Memory B cell (primary cell): ENCODE data around the gene PAQR9.
"Not testable (repeated sequence)": the region's sequence is repeated elsewhere in the genome, so short reads cannot be mapped to it uniquely, and the experiment has no call there.

Experiments
- ATAC-seq: fragments of 150-1000 bp; cut with Tn5 transposase; 2 replicates; pipeline ENCODE4 v1.10.0; 2021; ENCODE audit warnings: low read depth, mild to moderate bottlenecking, moderate library complexity
- DNase-seq, 2 donors: peaks; one replicate each; pipeline ENCODE4 v3.0.0; 2022; ENCODE audit warnings: low spot score in 2 of 2
- H3K27ac Mint-ChIP-seq: one replicate; pipeline ENCODE4 v1.8.0; 2022; ENCODE audit warnings: mild to moderate bottlenecking, moderate library complexity, mixed read lengths
- H3K27me3 Mint-ChIP-seq: one replicate; pipeline ENCODE4 v1.8.0; 2022; ENCODE audit warnings: mixed read lengths
- H3K36me3 Mint-ChIP-seq: one replicate; pipeline ENCODE4 v1.8.0; 2022; ENCODE audit warnings: mild to moderate bottlenecking, mixed read lengths
- H3K4me1 Mint-ChIP-seq: one replicate; pipeline ENCODE4 v1.8.0; 2022; ENCODE audit warnings: mixed read lengths
- H3K4me3 Mint-ChIP-seq: one replicate; pipeline ENCODE4 v1.8.0; 2022; ENCODE audit warnings: mild to moderate bottlenecking, moderate library complexity, mixed read lengths
- H3K9me3 Mint-ChIP-seq: one replicate; pipeline ENCODE4 v1.8.0; 2022; ENCODE audit warnings: mixed read lengths

Gene PAQR9

DNA sequence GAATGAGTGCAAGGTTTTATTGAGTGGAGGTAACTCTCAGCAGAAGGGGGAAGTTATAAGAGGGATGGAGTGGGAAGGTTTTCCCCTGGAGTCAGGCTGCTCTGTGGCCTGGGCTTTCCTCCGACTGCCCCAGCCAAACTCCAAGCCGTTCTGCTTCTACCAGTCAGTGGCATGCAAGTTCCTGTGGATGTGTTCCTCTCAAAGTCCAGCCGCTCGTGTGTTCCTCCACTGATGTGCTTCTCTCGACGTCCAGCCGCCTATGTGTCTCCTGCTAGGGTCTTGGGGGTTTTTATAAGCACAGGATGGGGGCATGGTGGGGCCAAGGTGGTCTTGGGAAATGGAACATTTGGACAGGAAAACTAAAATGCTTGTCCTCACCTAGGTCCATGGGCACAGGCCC lies 28.8 kb upstream of the PAQR9 start:
- Mint-ChIP-seq H3K4me3 (no peak overlapping the region), H3K27ac (no peak overlapping the region), H3K9me3 (no peaks in the 10 kb centered on the region), H3K36me3 (no peaks in the 10 kb centered on the region), H3K4me1 (peaks cover 8% of the 10 kb centered on the region), H3K27me3 (no peaks in the 10 kb centered on the region)
- DNase-seq = no peak
- no peak for ATAC-seq

DNA sequence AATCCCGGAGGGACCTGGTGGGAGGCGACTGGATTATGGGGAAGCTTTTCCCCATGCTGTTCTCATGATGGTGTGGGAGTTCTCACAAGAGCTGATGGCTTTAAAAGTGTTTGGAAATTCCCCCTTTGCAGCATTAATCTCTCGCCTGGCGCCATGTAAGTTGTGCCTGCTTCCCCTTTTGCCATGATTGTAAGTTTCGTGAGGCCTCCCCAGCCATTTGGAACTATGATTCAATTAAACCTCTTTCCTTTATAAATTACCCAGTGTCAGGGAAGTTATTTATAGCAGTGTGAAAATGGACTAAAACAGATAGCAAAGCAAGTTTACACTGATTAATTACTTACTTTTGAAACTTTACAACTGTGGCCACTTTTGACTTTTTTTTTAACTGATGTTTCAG lies 27.2 kb upstream of the PAQR9 start:
- Mint-ChIP-seq H3K36me3 (no peaks in the 10 kb centered on the region), H3K9me3 (no peaks in the 10 kb centered on the region), H3K4me1 (peaks cover 8% of the 10 kb centered on the region), H3K4me3 (no peak overlapping the region), H3K27ac (no peak overlapping the region), H3K27me3 (no peaks in the 10 kb centered on the region)
- ATAC-seq (no peak), DNase-seq (no peak)

DNA sequence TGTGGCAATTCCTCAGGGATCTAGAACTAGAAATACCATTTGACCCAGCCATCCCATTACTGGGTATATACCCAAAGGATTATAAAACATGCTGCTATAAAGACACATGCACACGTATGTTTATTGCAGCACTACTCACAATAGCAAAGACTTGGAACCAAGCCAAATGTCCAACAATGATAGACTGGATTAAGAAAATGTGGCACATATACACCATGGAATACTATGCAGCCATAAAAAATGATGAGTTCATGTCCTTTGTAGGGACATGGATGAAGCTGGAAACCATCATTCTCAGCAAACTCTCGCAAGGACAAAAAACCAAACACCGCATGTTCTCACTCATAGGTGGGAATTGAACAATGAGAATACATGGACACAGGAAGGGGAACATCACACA lies 25.4 kb upstream of the PAQR9 start:
- H3K36me3 Mint-ChIP-seq, H3K9me3 Mint-ChIP-seq, H3K4me1 Mint-ChIP-seq, DNase-seq, ATAC-seq, H3K27ac Mint-ChIP-seq, H3K4me3 Mint-ChIP-seq, H3K27me3 Mint-ChIP-seq: not testable (repeated sequence)

DNA sequence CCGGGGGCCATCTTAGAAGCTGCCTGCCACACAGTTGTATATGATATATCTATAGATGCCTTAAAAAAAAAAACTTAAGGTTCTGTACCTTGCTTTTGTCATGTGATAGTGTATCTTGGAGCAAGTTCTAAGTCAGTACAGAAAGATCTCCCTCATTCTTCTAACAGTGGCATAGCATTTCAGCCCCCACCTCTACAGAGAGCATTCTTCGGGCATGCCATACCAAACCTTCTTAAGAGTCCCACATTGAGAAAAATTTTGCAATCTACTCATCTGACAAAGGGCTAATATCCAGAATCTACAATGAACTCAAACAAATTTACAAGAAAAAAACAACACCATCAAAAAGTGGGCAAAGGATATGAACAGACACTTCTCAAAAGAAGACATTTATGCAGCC lies 24.7 kb upstream of the PAQR9 start:
- H3K27ac Mint-ChIP-seq, DNase-seq, H3K27me3 Mint-ChIP-seq, ATAC-seq, H3K4me3 Mint-ChIP-seq, H3K36me3 Mint-ChIP-seq, H3K4me1 Mint-ChIP-seq, H3K9me3 Mint-ChIP-seq: not testable (repeated sequence)

DNA sequence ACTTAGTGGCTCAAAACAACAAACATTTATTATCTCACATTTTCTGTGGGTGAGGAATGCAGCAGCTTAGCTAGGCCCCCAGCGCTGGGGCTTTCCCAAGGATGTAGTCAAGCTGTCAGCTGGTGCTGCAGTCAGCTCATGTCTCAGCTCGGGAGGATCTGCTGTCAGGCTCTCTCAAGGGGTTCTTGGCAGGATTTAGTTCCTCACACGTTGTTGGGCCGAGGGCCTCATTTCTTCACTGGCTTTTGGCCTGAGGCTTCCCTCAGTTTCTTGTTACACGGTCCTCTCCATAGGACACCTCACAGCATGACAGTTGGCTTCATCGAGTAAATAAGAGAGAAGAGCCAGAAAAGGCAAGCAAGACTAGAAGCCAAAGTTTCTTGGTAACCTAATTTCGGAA lies 24.2 kb upstream of the PAQR9 start:
- DNase-seq (no peak), ATAC-seq (no peak)
- Mint-ChIP-seq H3K4me1 (peaks cover 4% of the 10 kb centered on the region), H3K27ac (no peak overlapping the region), H3K27me3 (peaks cover 7% of the 10 kb centered on the region), H3K9me3 (no peaks in the 10 kb centered on the region), H3K4me3 (no peak overlapping the region), H3K36me3 (no peaks in the 10 kb centered on the region)

DNA sequence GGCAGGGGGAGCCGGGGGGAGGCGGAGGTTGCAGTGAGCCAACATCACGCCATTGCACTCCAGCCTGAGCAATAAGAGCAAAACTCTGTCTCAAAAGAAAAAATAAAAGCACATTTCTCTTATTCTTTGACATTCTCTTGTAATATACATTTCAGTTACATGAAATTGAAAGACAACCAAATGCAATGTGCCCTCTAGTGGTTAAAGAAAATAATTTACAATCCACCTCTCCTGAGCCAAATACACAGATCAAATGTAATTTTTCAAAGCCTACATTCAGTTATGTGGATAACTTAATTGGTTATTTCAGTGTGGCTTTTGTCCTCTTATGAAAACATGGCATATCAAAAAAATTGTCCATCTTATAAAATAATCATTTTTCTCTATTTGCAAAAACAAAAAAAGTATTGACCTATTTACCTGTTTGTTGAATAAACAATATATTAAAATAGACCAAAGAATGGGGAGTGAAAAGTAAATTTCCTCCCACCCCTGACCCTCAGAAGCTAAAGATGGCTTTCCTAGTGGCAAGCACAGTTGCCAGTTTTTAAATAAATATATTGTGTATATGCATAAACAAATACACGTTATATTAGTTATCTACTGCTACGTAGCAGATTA lies 23.7 kb upstream of the PAQR9 start:
- Mint-ChIP-seq H3K4me1 (peaks cover 5% of the 10 kb centered on the region), H3K4me3 (no peak overlapping the region), H3K9me3 (no peaks in the 10 kb centered on the region), H3K27me3 (peaks cover 10% of the 10 kb centered on the region), H3K36me3 (no peaks in the 10 kb centered on the region), H3K27ac (no peak overlapping the region)
- peak in 1 of 2 donors; percentile 15 for DNase-seq
- peak; percentile 57 for ATAC-seq

DNA sequence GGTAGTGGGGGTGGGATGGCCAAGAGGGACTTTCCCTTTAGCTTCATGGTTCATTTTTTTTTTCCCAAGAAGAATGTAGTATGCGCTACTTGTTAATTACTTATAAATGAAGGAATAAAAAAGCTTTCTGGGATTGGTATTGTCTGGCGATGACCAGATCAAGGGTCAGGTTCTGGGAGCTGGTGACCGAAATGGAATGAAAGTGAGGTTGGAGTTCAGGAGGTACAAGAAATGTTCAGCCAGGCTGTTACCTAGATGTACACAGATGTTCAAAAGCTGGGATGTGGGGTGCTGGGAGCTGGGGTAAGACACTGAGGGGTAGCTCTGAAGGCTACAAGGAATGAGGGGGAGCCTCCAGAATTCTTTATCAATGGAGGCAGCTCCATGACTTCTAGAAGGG lies 20.8 kb upstream of the PAQR9 start:
- peaks cover 14% of the 10 kb centered on the region for H3K27me3 Mint-ChIP-seq
- H3K9me3 Mint-ChIP-seq = no peaks in the 10 kb centered on the region
- H3K27ac Mint-ChIP-seq = no peak overlapping the region
- ATAC-seq (no peak), DNase-seq (no peak)
- no peaks in the 10 kb centered on the region for H3K36me3 Mint-ChIP-seq
- H3K4me3 Mint-ChIP-seq = no peak overlapping the region
- H3K4me1 Mint-ChIP-seq = peaks cover 5% of the 10 kb centered on the region

DNA sequence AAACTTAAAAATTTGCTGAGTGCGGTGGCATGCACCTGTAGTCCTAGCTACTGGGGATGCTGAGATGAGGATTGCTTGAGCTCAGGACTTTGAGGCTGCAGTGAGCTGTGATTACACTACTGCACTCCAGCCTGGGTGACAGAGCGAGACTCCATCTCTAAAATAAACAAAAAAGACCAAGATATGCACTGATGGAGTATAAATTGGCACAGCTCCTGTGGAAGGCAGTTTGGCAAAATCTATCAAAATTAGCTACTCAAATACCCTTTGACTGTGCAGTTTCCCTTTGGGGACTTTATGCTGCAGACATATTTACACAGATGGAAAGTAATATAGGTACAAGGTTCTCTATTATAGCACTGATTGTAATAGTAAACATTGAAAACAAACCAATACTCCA lies 19.8 kb upstream of the PAQR9 start:
- no peaks in the 10 kb centered on the region for H3K9me3 Mint-ChIP-seq
- peaks cover 5% of the 10 kb centered on the region for H3K4me1 Mint-ChIP-seq
- H3K27ac Mint-ChIP-seq = no peak overlapping the region
- DNase-seq (no peak), ATAC-seq (no peak)
- H3K4me3 Mint-ChIP-seq = no peak overlapping the region
- H3K36me3 Mint-ChIP-seq = no peaks in the 10 kb centered on the region
- H3K27me3 Mint-ChIP-seq = peaks cover 14% of the 10 kb centered on the region

DNA sequence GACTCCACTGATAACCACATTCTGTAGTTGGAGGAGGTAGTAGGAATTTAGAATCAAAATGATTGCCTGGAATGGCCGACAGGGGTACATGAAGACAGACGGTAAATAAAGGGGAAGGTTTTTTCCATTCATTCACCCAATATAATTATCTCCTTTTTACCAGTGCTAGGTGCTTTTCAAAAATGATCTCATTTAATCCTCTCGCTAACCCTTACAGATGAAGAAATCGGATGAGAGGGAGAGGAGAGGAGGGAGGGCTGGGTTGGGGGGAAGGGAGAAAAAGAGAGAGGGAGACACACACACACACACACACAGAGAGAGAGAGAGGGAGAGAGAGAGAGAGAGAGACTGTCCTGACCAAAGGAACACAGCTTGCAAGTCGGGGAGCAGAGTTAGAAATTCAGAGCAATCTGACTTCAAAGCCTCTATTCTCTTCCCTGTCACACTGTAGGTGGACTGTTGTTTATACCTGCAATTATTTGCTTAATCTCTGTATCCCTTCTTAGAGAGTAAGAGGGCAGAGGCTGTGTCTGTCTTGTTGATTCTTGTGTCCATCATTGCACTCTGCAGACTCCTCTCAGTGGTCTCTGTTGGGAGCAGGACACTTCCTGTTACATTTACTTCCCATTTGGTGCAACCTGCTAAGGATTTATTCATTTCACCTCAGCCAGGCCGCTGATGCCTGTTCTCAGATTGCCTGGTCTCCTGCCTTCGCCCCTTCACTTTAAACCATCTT lies 18.7 kb upstream of the PAQR9 start:
- ATAC-seq = no peak
- H3K9me3 Mint-ChIP-seq = no peaks in the 10 kb centered on the region

DNA sequence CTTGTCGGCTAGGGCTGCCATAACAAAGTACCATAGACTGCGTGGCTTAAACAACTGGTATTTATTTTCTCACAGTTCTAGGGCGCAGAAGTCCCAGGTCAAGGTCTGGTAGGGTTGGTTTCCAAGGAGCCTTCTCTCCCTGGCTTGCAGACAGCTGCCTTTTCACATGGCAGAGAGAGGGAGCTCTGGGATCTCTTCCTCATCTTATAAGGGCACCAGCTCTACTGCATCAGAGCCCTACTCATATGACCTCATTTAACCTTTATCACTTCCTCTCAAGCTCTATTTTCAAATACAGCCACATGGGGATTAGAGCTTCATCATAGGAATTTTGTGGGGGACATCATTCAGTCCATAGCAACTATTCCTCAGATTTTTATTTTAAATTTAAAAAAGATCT lies 17.6 kb upstream of the PAQR9 start:
- DNase-seq (no peak), ATAC-seq (no peak)
- Mint-ChIP-seq H3K9me3 (no peaks in the 10 kb centered on the region), H3K36me3 (no peaks in the 10 kb centered on the region), H3K4me1 (peaks cover 2% of the 10 kb centered on the region), H3K27me3 (peaks cover 17% of the 10 kb centered on the region), H3K27ac (no peak overlapping the region), H3K4me3 (no peak overlapping the region)

More for the DNA sequence above, 18.7 kb upstream of the PAQR9 start:
- Mint-ChIP-seq H3K4me3 (no peak overlapping the region), H3K27ac (no peak overlapping the region), H3K27me3 (peaks cover 14% of the 10 kb centered on the region), H3K4me1 (peaks cover 2% of the 10 kb centered on the region), H3K36me3 (no peaks in the 10 kb centered on the region)
- DNase-seq = no peak

DNA sequence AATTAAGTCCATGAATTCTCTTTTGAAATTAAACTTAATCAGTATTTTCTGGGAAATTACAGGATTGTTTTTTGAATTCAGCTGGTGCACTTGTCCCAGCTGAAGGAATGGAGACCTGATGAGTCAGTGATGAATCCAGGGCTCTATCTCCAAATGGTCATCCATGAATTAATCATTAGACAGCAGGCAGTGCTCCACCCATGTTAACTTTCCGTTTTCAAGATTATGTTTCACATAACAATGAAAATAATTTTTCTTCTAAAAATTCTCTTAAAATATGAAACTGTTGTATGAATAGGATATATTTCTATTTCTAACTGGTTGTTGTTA lies 13.9 kb upstream of the PAQR9 start:
- DNase-seq = no peak
- Mint-ChIP-seq H3K9me3 (peaks cover 2% of the 10 kb centered on the region), H3K36me3 (peaks cover 2% of the 10 kb centered on the region), H3K27ac (no peak overlapping the region), H3K4me3 (no peak overlapping the region), H3K4me1 (no peaks in the 10 kb centered on the region), H3K27me3 (peaks cover 11% of the 10 kb centered on the region)
- no peak for ATAC-seq

DNA sequence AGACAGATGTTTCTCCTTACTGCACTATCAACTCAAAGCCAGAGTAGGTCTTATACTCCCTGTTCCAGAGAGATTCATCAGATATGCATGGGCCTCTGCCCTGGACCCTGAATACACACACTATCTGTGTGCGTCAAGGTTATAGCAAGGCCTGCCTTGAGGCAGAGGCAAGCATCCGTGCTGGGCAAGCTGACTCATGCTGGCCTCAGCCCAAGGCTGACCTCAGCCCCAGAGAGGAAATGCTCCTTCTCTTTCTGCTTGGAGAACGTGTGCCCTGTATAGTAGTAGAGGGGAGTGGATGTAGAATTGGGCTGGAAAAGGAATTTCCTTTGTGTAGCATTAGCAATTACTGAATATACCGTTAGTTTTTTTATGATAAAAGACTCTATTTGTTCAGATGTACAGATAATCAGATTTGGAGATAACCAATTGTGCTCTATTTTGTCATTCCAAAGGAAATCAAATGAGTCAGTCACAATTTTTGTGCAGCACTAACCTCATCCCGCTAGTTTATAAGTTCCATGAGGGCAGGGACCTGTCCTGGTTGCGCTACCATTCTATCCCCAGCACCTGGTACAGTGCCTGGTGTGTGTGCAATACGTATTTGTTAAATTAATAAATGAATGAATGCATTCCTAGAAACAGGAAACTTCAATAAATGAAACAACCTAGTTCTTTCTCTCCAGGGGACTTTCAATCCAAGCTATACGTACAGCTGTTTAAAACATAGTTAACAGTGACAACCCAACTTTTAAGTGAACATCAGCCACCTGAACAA lies 13.3 kb upstream of the PAQR9 start:
- H3K27me3 Mint-ChIP-seq = peaks cover 10% of the 10 kb centered on the region
- peaks cover 2% of the 10 kb centered on the region for H3K9me3 Mint-ChIP-seq
- H3K27ac Mint-ChIP-seq = no peak overlapping the region
- H3K4me3 Mint-ChIP-seq = no peak overlapping the region
- no peaks in the 10 kb centered on the region for H3K4me1 Mint-ChIP-seq
- DNase-seq (no peak), ATAC-seq (no peak)
- peaks cover 2% of the 10 kb centered on the region for H3K36me3 Mint-ChIP-seq

DNA sequence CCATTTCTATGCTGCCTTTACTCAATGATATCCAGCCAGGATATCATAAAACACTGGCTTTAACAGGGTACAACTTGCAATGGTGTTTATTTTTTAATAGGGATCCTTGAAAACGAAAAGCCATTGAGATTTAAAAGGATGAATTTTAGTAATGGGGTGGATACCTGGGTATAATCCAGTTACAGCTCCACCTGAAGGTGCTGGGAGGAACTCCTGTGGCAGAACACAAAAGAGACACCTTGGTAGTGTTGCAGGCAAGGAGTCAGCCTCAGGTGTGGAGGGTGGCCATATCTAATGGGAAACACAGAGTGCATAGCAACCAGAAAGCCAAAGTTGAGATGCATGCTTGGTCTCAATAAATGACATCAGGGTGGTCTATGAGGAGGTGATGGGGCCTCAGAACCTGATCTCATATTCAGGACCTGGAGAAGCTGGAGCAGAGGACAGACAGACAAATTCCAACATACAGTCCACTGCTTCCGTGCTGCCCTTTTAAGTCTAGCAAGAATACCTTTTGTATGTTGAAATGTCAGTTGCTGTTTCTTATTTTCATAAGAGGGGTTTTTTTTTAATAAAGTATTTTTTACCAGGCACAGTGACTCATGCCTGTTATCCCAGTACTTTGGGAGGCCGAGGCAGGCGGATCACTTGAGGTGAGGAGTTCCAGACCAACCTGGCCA lies 12.0 kb upstream of the PAQR9 start:
- no peak overlapping the region for H3K27ac Mint-ChIP-seq
- no peak for DNase-seq
- peaks cover 2% of the 10 kb centered on the region for H3K36me3 Mint-ChIP-seq
- H3K4me1 Mint-ChIP-seq = no peaks in the 10 kb centered on the region
- H3K4me3 Mint-ChIP-seq = no peak overlapping the region
- no peak for ATAC-seq
- peaks cover 12% of the 10 kb centered on the region for H3K27me3 Mint-ChIP-seq
- peaks cover 2% of the 10 kb centered on the region for H3K9me3 Mint-ChIP-seq
